Adrenal gland (tissue), 5 donors: ENCODE measurements around the gene TMEM45A.

Source experiments
- POLR2A ChIP-seq, 2 donors: fragments of 450-650 bp; IDR thresholded peaks; one replicate each; pipeline ENCODE4 v1.6.1; 2017; ENCODE audit warnings: antibody characterized with exemption in 2 of 2, mild to moderate bottlenecking in 2 of 2, moderate library complexity in 1 of 2
- TF ChIP-seq, protein P1 (sequence below), 6 experiments: fragments of 450-650 bp in 4 of 6; fragments of 200-600 bp in 2 of 6; sonication (generic) in 1 of 6; IDR thresholded peaks; 1 replicate in 5 of 6; 2 replicates in 1 of 6; pipeline versions ENCODE4 v1.5.1 to v1.8.0; 2016 to 2021; ENCODE audit warnings: antibody characterized with exemption in 6 of 6, mild to moderate bottlenecking in 2 of 6, moderate library complexity in 1 of 6
- donor health status: DM: no; HTN: no; CAD: no.

- no peak for TF ChIP-seq POLR2A (IDR thresholded peaks at IDR 0.05)
- TF ChIP-seq, protein P1, sequence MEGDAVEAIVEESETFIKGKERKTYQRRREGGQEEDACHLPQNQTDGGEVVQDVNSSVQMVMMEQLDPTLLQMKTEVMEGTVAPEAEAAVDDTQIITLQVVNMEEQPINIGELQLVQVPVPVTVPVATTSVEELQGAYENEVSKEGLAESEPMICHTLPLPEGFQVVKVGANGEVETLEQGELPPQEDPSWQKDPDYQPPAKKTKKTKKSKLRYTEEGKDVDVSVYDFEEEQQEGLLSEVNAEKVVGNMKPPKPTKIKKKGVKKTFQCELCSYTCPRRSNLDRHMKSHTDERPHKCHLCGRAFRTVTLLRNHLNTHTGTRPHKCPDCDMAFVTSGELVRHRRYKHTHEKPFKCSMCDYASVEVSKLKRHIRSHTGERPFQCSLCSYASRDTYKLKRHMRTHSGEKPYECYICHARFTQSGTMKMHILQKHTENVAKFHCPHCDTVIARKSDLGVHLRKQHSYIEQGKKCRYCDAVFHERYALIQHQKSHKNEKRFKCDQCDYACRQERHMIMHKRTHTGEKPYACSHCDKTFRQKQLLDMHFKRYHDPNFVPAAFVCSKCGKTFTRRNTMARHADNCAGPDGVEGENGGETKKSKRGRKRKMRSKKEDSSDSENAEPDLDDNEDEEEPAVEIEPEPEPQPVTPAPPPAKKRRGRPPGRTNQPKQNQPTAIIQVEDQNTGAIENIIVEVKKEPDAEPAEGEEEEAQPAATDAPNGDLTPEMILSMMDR (IDR thresholded peaks at IDR 0.05) = no peak
These were observed 33.6 kb upstream of the TMEM45A start for GRCh38 chr3:100458814-100459213.
